ENCODE measurements around the gene CD101. TPM values are rescaled to one million over a fixed set of nuclear protein-coding genes. Genes with fewer than 3 reads are reported as not detected.

CD101 gene, protein sequence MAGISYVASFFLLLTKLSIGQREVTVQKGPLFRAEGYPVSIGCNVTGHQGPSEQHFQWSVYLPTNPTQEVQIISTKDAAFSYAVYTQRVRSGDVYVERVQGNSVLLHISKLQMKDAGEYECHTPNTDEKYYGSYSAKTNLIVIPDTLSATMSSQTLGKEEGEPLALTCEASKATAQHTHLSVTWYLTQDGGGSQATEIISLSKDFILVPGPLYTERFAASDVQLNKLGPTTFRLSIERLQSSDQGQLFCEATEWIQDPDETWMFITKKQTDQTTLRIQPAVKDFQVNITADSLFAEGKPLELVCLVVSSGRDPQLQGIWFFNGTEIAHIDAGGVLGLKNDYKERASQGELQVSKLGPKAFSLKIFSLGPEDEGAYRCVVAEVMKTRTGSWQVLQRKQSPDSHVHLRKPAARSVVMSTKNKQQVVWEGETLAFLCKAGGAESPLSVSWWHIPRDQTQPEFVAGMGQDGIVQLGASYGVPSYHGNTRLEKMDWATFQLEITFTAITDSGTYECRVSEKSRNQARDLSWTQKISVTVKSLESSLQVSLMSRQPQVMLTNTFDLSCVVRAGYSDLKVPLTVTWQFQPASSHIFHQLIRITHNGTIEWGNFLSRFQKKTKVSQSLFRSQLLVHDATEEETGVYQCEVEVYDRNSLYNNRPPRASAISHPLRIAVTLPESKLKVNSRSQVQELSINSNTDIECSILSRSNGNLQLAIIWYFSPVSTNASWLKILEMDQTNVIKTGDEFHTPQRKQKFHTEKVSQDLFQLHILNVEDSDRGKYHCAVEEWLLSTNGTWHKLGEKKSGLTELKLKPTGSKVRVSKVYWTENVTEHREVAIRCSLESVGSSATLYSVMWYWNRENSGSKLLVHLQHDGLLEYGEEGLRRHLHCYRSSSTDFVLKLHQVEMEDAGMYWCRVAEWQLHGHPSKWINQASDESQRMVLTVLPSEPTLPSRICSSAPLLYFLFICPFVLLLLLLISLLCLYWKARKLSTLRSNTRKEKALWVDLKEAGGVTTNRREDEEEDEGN
- total RNA-seq (1 to 10 TPM in 6 of 10 donors, under 1 TPM in 4; 0.30 to 2.3 (median 1.1) TPM), polyA plus RNA-seq (1 to 10 TPM in 1 of 2 donors, under 1 TPM in 1; 0.90 to 2.0 TPM)
- long read RNA-seq, donor 1, partial matches to known transcripts: 0 of 1 reads
- long read RNA-seq, donor 1, other reads (novel, unspliced or antisense): 1 of 1 reads
- long read RNA-seq, donor 2, partial matches to known transcripts: 0 of 1 reads
- long read RNA-seq, donor 2, other reads (novel, unspliced or antisense): 1 of 1 reads
- long read RNA-seq, donor 3, partial matches to known transcripts: 0 of 1 reads
- long read RNA-seq, donor 3, other reads (novel, unspliced or antisense): 1 of 1 reads

DNA sequence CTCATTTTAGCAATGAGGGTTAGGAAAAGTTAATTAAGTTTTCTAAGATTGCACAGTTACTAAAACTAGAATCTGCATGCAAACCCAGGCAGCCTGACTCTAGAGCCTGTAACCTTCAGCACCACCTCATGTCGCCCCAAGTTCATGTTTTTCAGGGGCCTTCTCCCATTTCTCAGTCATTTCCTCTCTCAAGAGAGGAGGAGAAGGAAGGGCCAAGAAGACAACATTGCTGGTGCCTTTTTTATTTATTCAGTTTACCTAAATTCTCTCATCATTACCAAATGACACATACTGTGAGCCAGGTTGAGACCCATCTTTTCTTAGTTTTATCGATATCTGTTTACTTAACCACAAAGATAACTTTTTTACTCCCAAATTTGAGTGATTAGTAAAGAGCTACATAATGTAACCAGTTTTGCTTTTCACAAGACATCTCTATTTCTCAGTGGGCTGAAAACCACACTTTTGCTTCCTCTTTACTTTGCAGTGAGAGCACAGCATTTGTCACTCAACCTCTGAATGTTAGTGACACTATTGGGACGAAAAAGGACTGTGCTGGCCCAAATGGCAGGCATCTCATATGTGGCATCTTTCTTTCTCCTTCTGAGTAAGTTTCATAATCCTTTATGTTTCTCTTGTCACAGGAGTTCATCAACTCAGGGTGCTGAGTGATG lies at the start of gene CD101:
TSS of gene CD101 (plus strand) at position 507 of the 674 bp plus-strand sequence. CDS start at position 565, 58 bp downstream.
- H3K9me3 ChIP-seq: no peaks in the 10 kb centered on the region
- peak within 1 kb of the TSS in 1 of 10 donors; percentile 74 for H3K27ac ChIP-seq
- no peak for TF ChIP-seq CTCF (IDR thresholded peaks at IDR 0.05)
- peaks cover 0 to 59% (median 0%) of the 10 kb centered on the region in 9 donors for H3K4me1 ChIP-seq
- 84 to 86% methylated on average over 3 of the region's 3 CpGs for WGBS, 2 donors
- no peak for ATAC-seq
- intact Hi-C loops (cut with DNase I): no loop called here
- no peaks in the 10 kb centered on the region for H3K36me3 ChIP-seq
- DNase-seq: no peak
- H3K4me3 ChIP-seq: no peak within 1 kb of the TSS
- H3K27me3 ChIP-seq: no peaks in the 10 kb centered on the region

DNA sequence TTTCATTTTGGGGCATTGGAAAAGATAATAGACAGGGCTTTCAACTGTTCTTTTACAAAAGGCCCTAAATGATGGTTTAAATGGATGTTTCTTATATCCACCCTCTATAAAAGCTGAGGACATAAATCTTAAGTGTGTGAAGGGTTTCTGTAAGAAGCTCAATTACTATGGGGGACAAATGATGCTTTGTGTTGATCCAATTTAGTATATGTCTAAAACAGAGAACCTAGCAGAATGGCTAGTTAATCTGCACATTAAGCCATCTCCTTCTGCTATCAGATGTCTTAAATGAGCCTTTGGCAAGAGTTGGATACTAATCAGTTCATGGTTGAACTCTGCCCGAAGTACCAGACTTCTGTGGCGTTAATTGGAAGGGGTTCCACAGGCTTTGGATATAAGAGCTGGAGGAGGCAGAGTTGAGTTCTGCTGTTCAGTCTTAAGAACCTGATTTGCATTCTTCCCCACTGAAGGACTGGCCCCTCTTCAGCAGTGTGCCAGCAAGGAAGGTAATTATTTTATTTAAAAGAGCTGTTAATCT lies 48.8 kb upstream of the CD101 start:
- peaks cover 0 to 28% (median 9%) of the 10 kb centered on the region in 9 donors for H3K36me3 ChIP-seq
- intact Hi-C loops (cut with DNase I): loop anchor here in 2 of 10 donors (5.0 kb wide), 1 partner anchor 41 kb away; no protein-coding TSS in a partner anchor
- H3K9me3 ChIP-seq: no peaks in the 10 kb centered on the region
- no peak for ATAC-seq
- peak overlapping the region in 3 of 10 donors; percentile 18 to 86 (median 20) for H3K27ac ChIP-seq
- no peaks in the 10 kb centered on the region for H3K27me3 ChIP-seq
- no peak for DNase-seq
- no peak overlapping the region for H3K4me3 ChIP-seq
- no peak for TF ChIP-seq CTCF (IDR thresholded peaks at IDR 0.05)
- WGBS, 2 donors: 90 to 94% methylated on average over 2 of the region's 2 CpGs
- H3K4me1 ChIP-seq: peaks cover 0 to 85% (median 54%) of the 10 kb centered on the region in 9 donors

DNA sequence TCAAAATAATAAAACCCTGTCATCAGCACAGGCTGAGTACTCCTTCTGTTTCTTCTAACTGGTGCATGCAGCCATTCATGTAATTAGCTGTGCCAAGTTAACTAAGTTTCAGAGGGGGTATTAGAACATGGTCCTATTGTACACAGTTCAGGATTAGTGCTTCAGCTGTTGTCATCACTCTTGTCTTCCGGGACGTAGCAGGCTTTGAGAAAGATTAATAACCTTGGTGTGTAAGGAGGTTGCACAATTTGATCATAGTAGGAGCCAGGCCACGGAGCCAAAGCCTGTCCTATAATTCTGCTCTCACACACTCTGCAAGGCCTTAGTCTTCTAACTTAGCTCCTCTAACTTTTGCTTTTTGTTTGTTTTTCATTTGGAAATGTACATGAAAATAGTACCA lies 47.1 kb upstream of the CD101 start:
- Histone ChIP-seq H3K27me3 (no peaks in the 10 kb centered on the region), H3K27ac (peak overlapping the region in 5 of 10 donors; percentile 16 to 57 (median 29)), H3K9me3 (no peaks in the 10 kb centered on the region), H3K4me1 (peaks cover 0 to 79% (median 38%) of the 10 kb centered on the region in 9 donors), H3K4me3 (no peak overlapping the region), H3K36me3 (peaks cover 0 to 35% (median 4%) of the 10 kb centered on the region in 9 donors)
- ATAC-seq (peak in 5 of 8 donors; percentile 12 to 89 (median 66)), DNase-seq (no peak)
- 38 to 46% methylated on average over 3 of the region's 3 CpGs for WGBS, 2 donors
- intact Hi-C loops (cut with DNase I): loop anchor here in 2 of 10 donors (5.0 kb wide), 1 partner anchor 42 kb away; no protein-coding TSS in a partner anchor
- no peak for TF ChIP-seq CTCF (IDR thresholded peaks at IDR 0.05)

All from heart right ventricle (tissue), 16 donors.